HG03196 (cell line): ENCODE data around the gene CHMP1B.
"Not testable (repeated sequence)": the region's sequence is repeated elsewhere in the genome, so short reads cannot be mapped to it uniquely, and the experiment has no call there.

Experiments
- ATAC-seq: cut with Tn5 transposase; IDR thresholded peaks from one replicate; pipeline ENCODE4 v1.9.1; 2021; ENCODE audit not compliant: unreplicated experiment

Gene CHMP1B

DNA sequence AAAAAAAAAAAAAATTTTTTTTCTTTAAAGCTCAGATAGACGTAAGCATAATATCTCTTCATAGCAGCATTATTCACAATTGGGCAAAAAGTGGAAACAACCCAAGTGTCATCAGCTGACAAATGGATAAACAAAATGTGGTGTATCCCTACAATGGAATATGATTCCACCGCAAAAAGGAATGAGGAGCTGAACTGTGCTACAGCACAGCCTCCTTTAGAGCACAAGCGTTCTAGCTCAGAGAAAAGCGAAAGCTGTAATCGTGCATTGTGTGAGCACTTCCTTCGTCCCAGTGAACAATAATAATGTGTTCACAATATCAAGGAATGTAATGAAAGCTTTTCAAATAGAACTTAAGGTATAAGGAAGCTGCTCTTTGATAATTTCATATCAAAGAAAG, 11.7 kb upstream of the CHMP1B start:
- no peak for ATAC-seq

- ATAC-seq: no peak
Measured at GRCh38 chr18:11840493-11840892, 10.7 kb upstream of the CHMP1B start.

DNA sequence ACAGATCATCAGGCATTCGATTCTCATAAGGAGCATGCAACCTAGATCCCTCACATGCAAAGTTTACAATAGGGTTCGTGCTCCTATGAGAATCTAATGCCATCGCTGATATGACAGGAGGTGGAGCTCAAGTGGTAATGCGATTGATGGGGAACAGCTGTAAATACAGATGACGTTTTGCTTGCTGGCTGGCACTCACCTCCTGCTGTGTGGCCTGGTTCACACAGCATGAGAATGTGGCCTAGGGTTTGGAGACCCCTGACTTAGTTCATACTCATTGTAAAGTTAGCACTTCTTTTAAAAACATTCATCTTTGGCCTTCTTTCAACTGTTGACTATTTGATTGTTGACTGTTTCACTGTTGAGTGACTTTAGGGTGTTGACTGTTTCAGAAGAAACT, 8.7 kb upstream of the CHMP1B start:
- ATAC-seq: no peak

GRCh38 chr18:11844436-11844835, 6.8 kb upstream of the CHMP1B start:
- ATAC-seq: no peak

GRCh38 chr18:11845654-11846053, 5.6 kb upstream of the CHMP1B start:
- no peak for ATAC-seq

DNA sequence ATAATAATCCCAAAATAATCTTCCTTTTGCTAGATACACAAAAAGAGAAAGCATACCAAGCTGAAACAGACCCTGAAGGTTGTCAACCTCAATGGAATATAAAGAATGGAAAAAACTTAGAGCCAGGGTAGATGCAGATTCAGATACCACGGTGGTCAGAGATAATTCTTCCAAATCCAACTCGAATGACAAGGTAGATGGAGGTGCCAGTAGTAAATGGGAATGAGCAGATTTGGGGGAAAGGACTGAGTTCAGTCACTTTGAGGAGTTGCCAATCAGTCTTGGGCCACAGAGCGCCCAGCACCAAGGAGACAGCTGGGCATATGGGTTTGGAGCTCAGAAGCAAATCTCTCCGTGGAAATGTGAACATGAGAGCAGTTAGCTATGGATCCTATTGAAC, 3.4 kb upstream of the CHMP1B start:
- no peak for ATAC-seq

DNA sequence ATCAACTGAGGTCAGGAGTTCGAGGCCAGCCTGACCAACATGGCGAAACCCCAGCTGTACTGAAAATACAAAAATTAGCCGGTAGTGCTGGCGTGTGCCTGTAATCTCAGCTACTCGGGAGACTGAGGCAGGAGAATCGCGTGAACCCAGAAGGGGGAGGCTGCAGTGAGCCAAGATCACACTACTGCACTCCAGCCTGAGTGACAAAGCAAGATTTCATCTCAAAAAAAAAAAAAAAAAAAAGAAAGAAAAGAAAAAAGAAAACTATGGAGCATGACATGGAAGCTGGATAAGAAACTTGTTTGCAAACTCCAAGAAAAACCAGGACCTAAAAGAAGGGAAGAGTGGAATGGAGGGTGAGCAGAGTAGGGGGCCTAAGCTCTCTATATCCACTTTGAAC, 1.9 kb upstream of the CHMP1B start:
- ATAC-seq: no peak

DNA sequence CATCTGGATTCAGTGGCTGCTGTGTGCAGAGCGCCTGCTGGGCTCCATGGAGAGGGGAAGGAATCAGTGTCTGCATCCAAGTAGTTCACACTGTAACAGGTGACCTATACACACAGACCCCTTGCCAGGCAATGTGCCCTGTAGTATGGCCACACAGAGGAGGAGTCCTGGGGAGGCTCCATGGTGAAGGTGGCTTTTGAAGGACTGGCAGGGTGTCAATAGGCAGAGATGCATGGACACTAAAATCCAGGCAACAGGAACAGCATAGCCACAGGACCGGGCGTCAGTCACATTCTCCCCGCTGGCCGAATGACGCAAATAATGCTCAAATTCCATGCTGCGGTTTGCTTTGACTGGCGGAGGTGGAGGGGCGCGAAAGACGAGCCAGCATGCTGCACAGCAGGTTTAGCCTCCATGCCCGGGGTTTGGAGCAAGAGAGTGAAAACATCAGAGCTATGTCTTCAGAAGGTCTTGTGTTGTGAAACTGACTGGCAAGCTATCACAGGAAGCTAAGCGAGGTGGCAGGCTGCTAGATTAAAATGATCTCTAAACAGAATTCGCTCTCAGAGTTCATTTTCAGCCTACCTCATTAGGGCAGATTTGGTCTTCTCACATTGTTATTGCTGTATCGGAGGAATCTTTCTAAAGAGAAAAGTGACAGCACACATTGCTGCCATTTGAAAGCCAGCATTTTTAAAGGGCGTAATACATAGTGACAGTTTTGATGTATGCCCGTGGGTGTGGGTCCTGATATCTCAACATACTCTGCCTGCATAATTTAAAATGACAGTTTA, 1.2 kb upstream of the CHMP1B start:
- no peak for ATAC-seq

GRCh38 chr18:11850821-11851145, 430 bp upstream of the CHMP1B start:
- peak; percentile 28 for ATAC-seq

- ATAC-seq: no peak
Measured at GRCh38 chr18:11851806-11852337, 659 bp downstream of the CHMP1B start.

GRCh38 chr18:11854554-11854953, 3.3 kb downstream of the CHMP1B start:
- ATAC-seq: not testable (repeated sequence)

DNA sequence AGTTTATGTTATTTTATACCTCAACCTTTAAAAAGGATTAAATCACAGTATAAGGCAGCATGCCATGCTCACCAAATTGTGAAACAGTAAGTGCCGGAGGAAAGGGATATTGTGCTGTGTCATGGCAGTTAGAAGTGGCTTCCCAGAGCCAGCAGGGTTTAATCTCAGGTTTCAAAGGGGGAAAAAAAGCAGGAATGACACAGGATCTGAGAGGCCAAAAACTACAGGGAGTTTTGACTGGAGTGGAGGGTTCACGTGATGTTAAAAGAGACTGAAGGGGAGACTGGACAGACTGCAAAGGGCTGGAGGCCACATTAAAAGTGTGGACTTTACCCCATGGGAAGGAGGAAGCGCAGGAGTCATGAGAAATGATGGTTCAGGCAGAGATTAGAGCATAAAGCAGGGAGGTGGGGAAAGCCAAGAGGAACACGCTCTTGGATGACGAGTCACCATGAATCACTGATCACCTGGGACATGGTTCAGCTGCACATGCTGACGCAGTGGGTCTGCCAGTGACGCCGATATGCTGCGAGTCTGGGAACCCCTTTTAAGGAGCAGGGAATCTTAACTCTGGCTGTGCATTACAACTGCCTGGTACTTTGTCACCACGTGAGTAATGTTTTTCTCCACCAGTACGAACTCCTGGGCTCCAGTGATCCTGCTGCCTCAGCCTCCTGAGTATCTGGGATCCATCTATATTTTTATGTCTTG, 6.1 kb downstream of the CHMP1B start:
- no peak for ATAC-seq

DNA sequence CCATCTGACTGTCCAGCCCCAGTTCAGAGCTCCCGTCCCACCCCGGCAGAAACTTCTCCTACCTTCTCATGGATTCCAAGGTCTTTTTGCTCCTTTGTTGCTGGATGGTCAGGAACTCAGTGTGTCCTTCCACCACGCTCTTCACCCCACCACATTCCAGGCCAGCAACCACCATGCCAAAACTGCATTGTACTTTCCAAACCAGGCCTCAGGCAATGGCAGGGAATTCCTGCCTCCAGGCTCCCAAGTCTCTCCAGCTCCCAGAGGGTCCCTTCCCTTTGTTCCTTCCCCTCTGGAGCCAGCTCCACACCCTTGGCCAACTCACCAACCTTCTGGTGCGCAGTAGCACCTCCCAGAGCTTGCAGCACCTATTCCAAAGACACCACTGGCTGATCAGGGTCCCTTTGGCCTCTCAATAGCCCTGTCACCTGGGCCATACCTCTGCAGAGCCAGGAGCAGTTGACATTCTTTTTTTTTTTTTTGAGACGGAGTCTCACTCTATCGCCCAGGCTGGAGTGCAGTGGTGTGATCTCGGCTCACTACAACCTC, 8.1 kb downstream of the CHMP1B start:
- no peak for ATAC-seq

- ATAC-seq: no peak
Measured at GRCh38 chr18:11859903-11860407, 8.7 kb downstream of the CHMP1B start.

- no peak for ATAC-seq
Measured at GRCh38 chr18:11860594-11861450, 9.6 kb downstream of the CHMP1B start.

DNA sequence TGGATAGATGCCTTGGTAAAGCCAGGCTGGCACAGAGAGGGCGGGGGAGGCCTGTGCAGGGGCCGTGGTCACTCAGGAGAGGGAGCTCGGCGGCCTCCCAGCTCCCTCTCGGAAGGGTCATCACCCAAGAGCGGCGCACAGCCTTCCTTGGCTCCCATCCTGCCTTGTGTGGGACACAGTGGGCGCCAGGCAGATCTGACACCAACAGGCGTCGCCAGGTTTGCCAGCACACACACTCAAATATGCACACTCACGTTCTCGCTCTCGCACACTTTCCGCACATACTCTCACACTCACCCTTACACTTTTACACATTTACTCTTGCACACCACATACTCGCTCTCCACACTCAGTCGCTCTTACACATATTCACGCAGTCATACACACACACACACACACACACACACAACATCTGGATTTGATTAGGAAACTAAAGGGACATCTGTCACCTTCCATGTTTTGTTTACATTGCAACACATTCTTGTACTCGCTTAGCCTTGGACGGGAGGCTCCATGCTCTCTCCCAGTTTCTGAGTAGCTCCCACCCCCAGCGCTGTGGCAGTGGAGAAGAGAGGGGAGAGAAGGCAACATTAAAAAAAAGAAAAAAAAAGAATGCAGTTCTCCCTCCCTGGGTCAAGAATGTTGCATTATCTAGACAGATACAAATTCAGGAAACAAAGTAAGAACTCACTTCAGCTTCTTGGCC, 10.5 kb downstream of the CHMP1B start:
- no peak for ATAC-seq

GRCh38 chr18:11862468-11863137, 11.4 kb downstream of the CHMP1B start:
- no peak for ATAC-seq

- no peak for ATAC-seq
Measured at GRCh38 chr18:11864471-11864870, 13.3 kb downstream of the CHMP1B start.

DNA sequence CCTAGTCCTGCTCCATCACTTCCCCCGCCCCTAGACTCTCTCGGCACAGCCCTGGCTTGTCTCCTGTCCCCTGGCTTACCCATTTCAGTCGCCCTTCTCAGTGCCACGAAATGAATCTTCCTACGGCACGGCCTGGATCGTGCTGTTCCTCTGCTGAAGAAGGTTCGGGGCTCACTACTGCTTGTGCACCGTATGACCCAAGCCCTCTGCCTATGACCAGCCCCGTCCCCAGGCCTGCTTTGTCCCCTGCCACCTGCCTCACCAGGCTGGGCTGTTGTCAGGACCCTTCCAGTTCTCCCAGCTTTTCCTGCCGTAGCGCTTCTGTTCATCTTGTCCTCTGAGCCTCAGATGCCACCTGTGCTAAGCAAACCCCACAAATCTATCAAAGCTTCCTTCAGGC, 13.9 kb downstream of the CHMP1B start:
- no peak for ATAC-seq

GRCh38 chr18:11866329-11866728, 15.1 kb downstream of the CHMP1B start:
- ATAC-seq: no peak
